Keratinocyte (primary cell): ENCODE measurements around the gene GRIK4. TPM values are rescaled to one million over a fixed set of nuclear protein-coding genes. Genes with fewer than 3 reads are reported as not detected.

ENCODE experiments used
- DNase-seq: peaks from one replicate; pipeline ENCODE4 v3.0.0-alpha.2; 2011; ENCODE audit warnings: low read depth, missing footprints, low spot score
- FAIRE-seq: peaks from 2 replicates; lab custom pipeline; 2011; peaks lifted over from hg19 to GRCh38; lab: Jason Lieb, UNC
- H2AFZ ChIP-seq: 2 replicates; pipeline ENCODE4 v1.6.0; 2012; ENCODE audit warnings: low read length, control low read depth, inconsistent platforms; ENCODE audit not compliant: control insufficient read depth
- H3K27ac ChIP-seq: 2 replicates; pipeline ENCODE4 v1.5.1; 2011; ENCODE audit warnings: low read length; ENCODE audit not compliant: control insufficient read depth, insufficient read depth
- H3K27me3 ChIP-seq: 3 replicates; pipeline ENCODE4 v1.6.0; 2011; ENCODE audit warnings: low read length; ENCODE audit not compliant: control insufficient read depth, insufficient read depth; ENCODE audit errors: extremely low read depth
- H3K36me3 ChIP-seq, 2 experiments: 2 replicates in 1 of 2; 3 replicates in 1 of 2; pipeline ENCODE4 v1.5.1; 2011; ENCODE audit warnings: low read length in 2 of 2, mild to moderate bottlenecking in 1 of 2; ENCODE audit not compliant: control insufficient read depth in 2 of 2, insufficient read depth in 2 of 2; ENCODE audit errors: extremely low read depth in 1 of 2
- H3K4me1 ChIP-seq: 3 replicates; pipeline ENCODE4 v1.5.1; 2011; ENCODE audit warnings: low read length; ENCODE audit not compliant: control insufficient read depth, insufficient read depth; ENCODE audit errors: extremely low read depth
- H3K4me2 ChIP-seq: 3 replicates; pipeline ENCODE4 v1.6.0; 2011; ENCODE audit warnings: low read depth, low read length; ENCODE audit not compliant: control insufficient read depth, insufficient read depth; ENCODE audit errors: extremely low read depth
- H3K4me3 ChIP-seq, 3 experiments: fragments of 200-600 bp in 1 of 3; sonication (generic) in 1 of 3; 2 replicates in 2 of 3; 3 replicates in 1 of 3; pipeline ENCODE4 v1.5.1; 2011 to 2016; ENCODE audit warnings: low read length in 3 of 3, mild to moderate bottlenecking in 3 of 3, control low read depth in 2 of 3, inconsistent platforms in 1 of 3, low read depth in 1 of 3, mixed read lengths in 1 of 3, mixed run types in 1 of 3, moderate library complexity in 1 of 3; ENCODE audit not compliant: control insufficient read depth in 2 of 3, insufficient read depth in 2 of 3; ENCODE audit errors: extremely low read depth in 1 of 3
- H3K79me2 ChIP-seq: 2 replicates; pipeline ENCODE4 v1.6.0; 2012; ENCODE audit warnings: low read length; ENCODE audit not compliant: control insufficient read depth, insufficient read depth
- H3K9ac ChIP-seq: 3 replicates; pipeline ENCODE4 v1.6.0; 2011; ENCODE audit warnings: low read length; ENCODE audit not compliant: control insufficient read depth, insufficient read depth; ENCODE audit errors: extremely low read depth
- H3K9me1 ChIP-seq: 3 replicates; pipeline ENCODE4 v1.6.0; 2011; ENCODE audit warnings: low read length; ENCODE audit not compliant: control insufficient read depth, insufficient read depth; ENCODE audit errors: extremely low read depth
- H3K9me3 ChIP-seq: 2 replicates; pipeline ENCODE4 v1.5.1; 2012; ENCODE audit warnings: low read depth, low read length; ENCODE audit not compliant: control insufficient read depth
- H4K20me1 ChIP-seq: 3 replicates; pipeline ENCODE4 v1.6.0; 2011; ENCODE audit warnings: low read length; ENCODE audit not compliant: control insufficient read depth, insufficient read depth; ENCODE audit errors: extremely low read depth
- EZH2 ChIP-seq: IDR thresholded peaks from one replicate; pipeline ENCODE4 v1.6.1; 2012; ENCODE audit warnings: inconsistent platforms, mild to moderate bottlenecking, low read length, moderate library complexity
- dilution Hi-C: fragments of 300-500 bp; cut with MboI; formaldehyde crosslinking; loops from one replicate; pipeline ENCODE4 v1.7.0; 2020; ENCODE audit warnings: low sequenced_read_pairs; ENCODE audit not compliant: extremely low pct_ligation_motif_present
- polyA plus RNA-seq, 5 experiments: library from polyadenylated mRNA; depleted of rRNA in 3 of 5; stranded (reverse) in 3 of 5; stranded (forward) in 1 of 5; unstranded in 1 of 5; fragments of >200 nt; gene quantifications; 1 replicate in 1 of 5; 2 replicates in 3 of 5; 3 replicates in 1 of 5; pipeline versions ENCODE4 v1.2.1 to v1.2.3, GENCODE V29; 2011 to 2012; ENCODE audit warnings: missing spikeins in 2 of 5, low read depth in 1 of 5, low replicate concordance in 1 of 5
- TF ChIP-seq, protein P1 (sequence below), 3 experiments: IDR thresholded peaks in 1 of 3; conservative IDR thresholded peaks in 1 of 3; optimal IDR thresholded peaks in 1 of 3; 2 replicates in 2 of 3; 3 replicates in 1 of 3; pipeline versions ENCODE3 to v1.5.1; 2011; ENCODE audit warnings: low read length in 3 of 3, mild to moderate bottlenecking in 3 of 3, moderate library complexity in 2 of 3, control low read depth in 1 of 3, inconsistent platforms in 1 of 3; ENCODE audit not compliant: insufficient read depth in 2 of 3; ENCODE audit errors: extremely low read depth in 1 of 3

The GRIK4 gene
- polyA plus RNA-seq, 1 donor (not counting 4 experiments of a cell fraction or from before 2014, with no cell fraction given): not detected

DNA sequence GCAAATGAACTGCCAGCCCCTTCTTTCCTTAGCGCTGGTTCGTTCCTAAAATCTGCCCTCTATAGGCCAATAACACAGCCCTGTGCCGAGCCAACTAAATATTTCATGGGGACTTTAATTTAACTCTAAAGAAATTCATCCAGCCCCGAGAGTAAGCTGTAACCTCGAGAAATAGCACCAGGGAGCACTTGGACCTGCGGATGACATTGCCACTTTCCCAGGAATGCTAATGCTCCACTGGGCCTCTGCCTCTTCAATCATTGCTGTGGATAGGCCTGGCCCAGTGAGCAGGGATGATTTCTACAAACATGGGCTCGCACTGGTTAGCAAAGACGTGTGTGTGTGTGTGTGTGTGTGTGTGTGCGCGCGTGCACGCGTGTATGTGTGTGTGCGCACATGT is 417.1 kb downstream of the GRIK4 start:
- FAIRE-seq (no peak), DNase-seq (no peak)
- no peak for TF ChIP-seq EZH2
- TF ChIP-seq, protein P1, sequence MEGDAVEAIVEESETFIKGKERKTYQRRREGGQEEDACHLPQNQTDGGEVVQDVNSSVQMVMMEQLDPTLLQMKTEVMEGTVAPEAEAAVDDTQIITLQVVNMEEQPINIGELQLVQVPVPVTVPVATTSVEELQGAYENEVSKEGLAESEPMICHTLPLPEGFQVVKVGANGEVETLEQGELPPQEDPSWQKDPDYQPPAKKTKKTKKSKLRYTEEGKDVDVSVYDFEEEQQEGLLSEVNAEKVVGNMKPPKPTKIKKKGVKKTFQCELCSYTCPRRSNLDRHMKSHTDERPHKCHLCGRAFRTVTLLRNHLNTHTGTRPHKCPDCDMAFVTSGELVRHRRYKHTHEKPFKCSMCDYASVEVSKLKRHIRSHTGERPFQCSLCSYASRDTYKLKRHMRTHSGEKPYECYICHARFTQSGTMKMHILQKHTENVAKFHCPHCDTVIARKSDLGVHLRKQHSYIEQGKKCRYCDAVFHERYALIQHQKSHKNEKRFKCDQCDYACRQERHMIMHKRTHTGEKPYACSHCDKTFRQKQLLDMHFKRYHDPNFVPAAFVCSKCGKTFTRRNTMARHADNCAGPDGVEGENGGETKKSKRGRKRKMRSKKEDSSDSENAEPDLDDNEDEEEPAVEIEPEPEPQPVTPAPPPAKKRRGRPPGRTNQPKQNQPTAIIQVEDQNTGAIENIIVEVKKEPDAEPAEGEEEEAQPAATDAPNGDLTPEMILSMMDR (optimal IDR thresholded peaks at IDR 0.05 in 1 of 3, IDR thresholded peaks at IDR 0.05 in 1 of 3, conservative IDR thresholded peaks at IDR 0.05 in 1 of 3; ENCODE audit: extremely low read depth in 1 of 3, insufficient read depth in 2 of 3, low read length in 3 of 3): no peak
- H3K79me2 ChIP-seq: no peaks in the 10 kb centered on the region
- no peak overlapping the region for H2AFZ ChIP-seq
- no peaks in the 10 kb centered on the region for H3K9me3 ChIP-seq
- no peaks in the 10 kb centered on the region for H3K27me3 ChIP-seq
- no peak overlapping the region for H3K9ac ChIP-seq
- no peak overlapping the region for H3K4me3 ChIP-seq
- no peaks in the 10 kb centered on the region for H4K20me1 ChIP-seq
- dilution Hi-C loops: loop anchor here (25.0 kb wide), 1 partner anchor 416 kb away; the partner anchor contains the start of gene GRIK4
- no peak overlapping the region for H3K4me2 ChIP-seq
- no peak overlapping the region for H3K27ac ChIP-seq
- H3K9me1 ChIP-seq: no peaks in the 10 kb centered on the region
- no peaks in the 10 kb centered on the region for H3K36me3 ChIP-seq
- H3K4me1 ChIP-seq: no peaks in the 10 kb centered on the region

DNA sequence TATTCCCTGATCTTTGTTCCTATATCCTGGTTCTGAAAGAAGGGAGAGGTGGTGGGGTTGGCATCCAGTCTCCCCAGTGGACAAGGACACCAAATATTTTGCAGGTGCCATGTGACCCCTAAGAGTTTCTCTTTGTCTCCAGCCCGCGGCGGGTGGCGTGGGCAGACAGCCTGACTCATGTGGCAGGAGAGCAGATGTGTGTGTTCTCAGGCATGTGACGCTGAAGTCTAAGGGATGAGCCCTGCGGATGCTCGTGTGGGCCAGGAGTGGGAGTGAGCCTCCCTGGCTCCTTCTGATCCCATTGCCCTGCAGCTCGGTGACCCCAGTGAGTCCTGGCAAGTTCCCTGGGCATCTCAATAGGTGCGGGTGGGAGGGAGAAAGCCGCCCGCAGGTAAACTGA is 417.5 kb downstream of the GRIK4 start:
- no peak overlapping the region for H3K4me2 ChIP-seq
- no peaks in the 10 kb centered on the region for H3K36me3 ChIP-seq
- H3K4me1 ChIP-seq: no peaks in the 10 kb centered on the region
- no peak overlapping the region for H2AFZ ChIP-seq
- H4K20me1 ChIP-seq: no peaks in the 10 kb centered on the region
- H3K9me1 ChIP-seq: no peaks in the 10 kb centered on the region
- no peak overlapping the region for H3K9ac ChIP-seq
- dilution Hi-C loops: loop anchor here (25.0 kb wide), 1 partner anchor 417 kb away; the partner anchor contains the start of gene GRIK4
- H3K27ac ChIP-seq: no peak overlapping the region
- H3K79me2 ChIP-seq: no peaks in the 10 kb centered on the region
- no peak for FAIRE-seq
- TF ChIP-seq, protein P1 (optimal IDR thresholded peaks at IDR 0.05 in 1 of 3, IDR thresholded peaks at IDR 0.05 in 1 of 3, conservative IDR thresholded peaks at IDR 0.05 in 1 of 3; ENCODE audit: extremely low read depth in 1 of 3, insufficient read depth in 2 of 3, low read length in 3 of 3): no peak
- TF ChIP-seq EZH2: no peak
- no peaks in the 10 kb centered on the region for H3K9me3 ChIP-seq
- no peak for DNase-seq
- no peaks in the 10 kb centered on the region for H3K27me3 ChIP-seq
- H3K4me3 ChIP-seq: no peak overlapping the region
